ENCODE data around the gene PTPRN.

DNA sequence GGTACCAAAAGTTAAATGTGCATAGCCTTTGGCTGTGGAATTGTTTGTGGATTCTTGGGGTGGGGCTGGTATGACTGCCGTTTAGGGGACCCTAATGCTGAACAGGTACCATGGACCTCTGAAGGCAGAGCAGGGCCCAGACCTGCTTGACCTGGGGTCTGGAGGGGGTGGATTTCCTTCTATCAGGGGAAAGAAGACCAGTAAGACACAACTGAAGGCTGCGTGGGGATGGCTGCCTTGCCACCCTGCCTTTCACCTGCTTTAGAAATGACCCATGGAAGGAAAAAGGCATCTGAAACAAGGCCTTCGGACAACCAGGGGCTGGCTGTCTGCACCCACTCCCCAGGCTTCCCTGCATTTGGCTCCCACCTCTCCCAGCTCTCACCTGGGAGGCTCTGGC, 41.0 kb upstream of the PTPRN start:
- TF ChIP-seq ZNF384 (IDR thresholded peaks at IDR 0.05) (no peak), SUZ12 (IDR thresholded peaks at IDR 0.05) (no peak), PKNOX1 (IDR thresholded peaks at IDR 0.05) (no peak), ELF4 (IDR thresholded peaks at IDR 0.05) (no peak), FOXA1 (IDR thresholded peaks at IDR 0.05) (no peak), SP1 (IDR thresholded peaks at IDR 0.05) (no peak)

Data from HEK293T (cell line).